Astrocyte (in vitro differentiated cells and primary cell): ENCODE data around the gene ATP11A.

ENCODE experiments used
- EZH2 ChIP-seq: IDR thresholded peaks from 2 replicates; pipeline ENCODE4 v1.6.1; 2012; ENCODE audit warnings: mild to moderate bottlenecking, low read length, inconsistent platforms; ENCODE audit not compliant: insufficient read depth
- TF ChIP-seq, protein P1 (sequence below): IDR thresholded peaks from 2 replicates; pipeline ENCODE4 v1.5.1; 2011; ENCODE audit warnings: low read depth, mild to moderate bottlenecking, inconsistent platforms, low read length, moderate library complexity; ENCODE audit not compliant: insufficient read depth

DNA sequence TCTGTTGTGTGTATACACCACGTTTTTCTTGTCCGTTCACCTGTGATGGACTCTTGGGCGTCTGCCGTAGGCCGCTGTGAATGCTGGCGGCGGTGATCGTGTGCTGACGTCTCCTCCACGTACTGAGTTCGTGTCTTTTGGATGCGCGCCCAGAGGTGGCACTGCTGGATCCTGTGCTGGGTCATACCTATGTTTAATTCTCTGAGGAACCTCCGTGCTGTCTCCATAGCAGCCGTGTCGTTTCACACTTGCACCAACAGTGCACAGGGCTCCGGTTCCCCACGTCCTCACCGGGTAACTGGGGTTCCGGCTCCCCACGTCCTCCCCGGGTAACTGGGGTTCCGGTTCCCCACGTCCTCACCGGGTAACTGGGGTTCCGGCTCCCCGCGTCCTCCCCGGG is 56.2 kb downstream of the ATP11A start:
- TF ChIP-seq EZH2: no peak
- TF ChIP-seq, protein P1, sequence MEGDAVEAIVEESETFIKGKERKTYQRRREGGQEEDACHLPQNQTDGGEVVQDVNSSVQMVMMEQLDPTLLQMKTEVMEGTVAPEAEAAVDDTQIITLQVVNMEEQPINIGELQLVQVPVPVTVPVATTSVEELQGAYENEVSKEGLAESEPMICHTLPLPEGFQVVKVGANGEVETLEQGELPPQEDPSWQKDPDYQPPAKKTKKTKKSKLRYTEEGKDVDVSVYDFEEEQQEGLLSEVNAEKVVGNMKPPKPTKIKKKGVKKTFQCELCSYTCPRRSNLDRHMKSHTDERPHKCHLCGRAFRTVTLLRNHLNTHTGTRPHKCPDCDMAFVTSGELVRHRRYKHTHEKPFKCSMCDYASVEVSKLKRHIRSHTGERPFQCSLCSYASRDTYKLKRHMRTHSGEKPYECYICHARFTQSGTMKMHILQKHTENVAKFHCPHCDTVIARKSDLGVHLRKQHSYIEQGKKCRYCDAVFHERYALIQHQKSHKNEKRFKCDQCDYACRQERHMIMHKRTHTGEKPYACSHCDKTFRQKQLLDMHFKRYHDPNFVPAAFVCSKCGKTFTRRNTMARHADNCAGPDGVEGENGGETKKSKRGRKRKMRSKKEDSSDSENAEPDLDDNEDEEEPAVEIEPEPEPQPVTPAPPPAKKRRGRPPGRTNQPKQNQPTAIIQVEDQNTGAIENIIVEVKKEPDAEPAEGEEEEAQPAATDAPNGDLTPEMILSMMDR: no peak
